Activated CD4-positive, alpha-beta T cell treated with anti-CD3 and anti-CD28 coated beads, Interleukin-2, amount 10 ng/mL, durations not matched to agents 24 days and 14 days (primary cell): ENCODE data around the gene PANK3. TPM values are rescaled to one million over a fixed set of nuclear protein-coding genes. Genes with fewer than 3 reads are reported as not detected.
"Not testable (repeated sequence)": the region's sequence is repeated elsewhere in the genome, so short reads cannot be mapped to it uniquely, and the experiment has no call there.

Experiments used
- DNase-seq: peaks from one replicate; pipeline ENCODE4 v3.0.0; 2022
- H3K27ac Mint-ChIP-seq: one replicate; pipeline ENCODE4 v1.8.0; 2022; ENCODE audit warnings: mild to moderate bottlenecking, mixed read lengths
- H3K27me3 Mint-ChIP-seq: one replicate; pipeline ENCODE4 v1.8.0; 2022; ENCODE audit warnings: mixed read lengths
- H3K36me3 Mint-ChIP-seq: one replicate; pipeline ENCODE4 v1.8.0; 2022; ENCODE audit warnings: low read depth, mild to moderate bottlenecking, mixed read lengths
- H3K4me1 Mint-ChIP-seq: one replicate; pipeline ENCODE4 v1.8.0; 2021; ENCODE audit warnings: mixed read lengths
- H3K4me3 Mint-ChIP-seq: one replicate; pipeline ENCODE4 v1.8.0; 2022; ENCODE audit warnings: mild to moderate bottlenecking, moderate library complexity, mixed read lengths
- H3K9me3 Mint-ChIP-seq: one replicate; pipeline ENCODE4 v1.8.0; 2021; ENCODE audit warnings: mixed read lengths
- intact Hi-C: fragments of 100-400 bp; cut with micrococcal nuclease; formaldehyde crosslinking; loops from one replicate; pipeline ENCODE4 v1.15.1; 2023
- total RNA-seq: library from RNA; stranded (reverse); gene quantifications from 2 replicates; pipeline ENCODE4 v1.2.3, GENCODE V29; 2022

Gene PANK3
- total RNA-seq, 1 donor from 2014 or later, result 81.2 TPM

DNA sequence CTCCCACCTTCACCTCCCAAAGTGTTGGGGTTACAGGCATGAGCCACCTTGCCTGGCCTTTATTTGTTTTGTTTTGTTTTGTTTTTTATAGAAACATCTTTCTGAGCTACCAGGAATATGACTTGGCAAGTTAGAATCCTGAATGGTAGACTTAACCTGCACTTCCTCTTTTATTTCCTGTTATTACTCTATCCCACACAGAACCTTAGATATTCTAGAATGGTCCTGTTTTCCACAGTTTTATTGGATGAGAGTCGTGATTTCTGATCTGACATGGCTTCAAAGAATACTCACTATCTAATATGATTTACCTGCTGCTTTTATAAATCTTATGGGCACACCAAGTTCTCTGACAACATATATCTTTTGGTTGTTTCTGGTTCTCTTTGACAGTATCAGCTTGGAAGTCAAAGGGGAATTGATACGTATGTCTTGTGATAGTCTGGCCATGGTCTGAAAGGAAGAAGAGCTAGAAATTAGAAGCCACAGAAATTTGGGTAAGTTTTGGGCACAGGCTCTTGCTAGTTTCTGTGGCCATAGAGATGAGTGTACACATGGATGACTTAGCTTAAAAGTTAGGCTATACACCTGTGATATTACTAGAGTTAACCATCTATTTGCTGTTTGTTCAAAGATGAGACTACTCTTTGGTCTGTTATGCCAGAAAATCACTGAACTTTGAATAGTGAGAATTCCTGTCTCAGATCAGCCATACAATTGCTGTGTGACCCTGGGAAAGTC lies 4.7 kb upstream of the PANK3 start:
- H3K27ac Mint-ChIP-seq, result no peak overlapping the region
- H3K27me3 Mint-ChIP-seq, result peaks cover 18% of the 10 kb centered on the region
- peaks cover 8% of the 10 kb centered on the region for H3K9me3 Mint-ChIP-seq
- intact Hi-C loops, result no loop called here
- peaks cover 10% of the 10 kb centered on the region for H3K4me1 Mint-ChIP-seq
- H3K4me3 Mint-ChIP-seq, result no peak overlapping the region
- H3K36me3 Mint-ChIP-seq, result peaks cover 4% of the 10 kb centered on the region
- no peak for DNase-seq

DNA sequence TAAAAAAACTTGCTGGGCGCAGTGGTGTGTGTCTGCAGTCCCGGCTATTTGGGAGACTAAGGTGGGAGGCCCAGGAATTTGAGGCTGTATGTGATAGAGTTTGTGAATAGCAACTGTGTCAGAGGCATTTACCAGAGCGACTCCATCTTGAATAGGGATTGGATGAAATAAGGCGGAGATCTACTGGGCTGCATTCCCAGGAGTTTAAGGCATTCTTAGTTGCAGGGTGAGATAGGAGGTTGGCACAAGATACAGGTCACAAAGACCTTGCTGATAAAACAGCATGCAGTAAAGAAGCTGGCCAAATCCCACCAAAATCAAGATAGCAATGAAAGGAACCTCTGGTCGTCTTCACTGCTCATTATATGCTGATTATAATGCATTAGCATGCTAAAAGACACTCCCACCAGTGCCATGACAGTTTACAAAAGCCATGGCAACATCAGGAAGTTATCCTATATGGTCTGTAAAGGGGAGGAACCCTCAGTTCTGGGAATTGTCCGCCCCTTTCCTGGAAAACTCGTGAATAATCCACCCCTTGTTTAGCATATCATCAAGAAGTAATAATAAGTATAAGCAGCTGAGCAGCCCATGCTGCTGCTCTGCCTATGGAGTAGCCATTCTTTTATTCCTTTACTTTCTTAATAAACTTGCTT lies 1.8 kb upstream of the PANK3 start:
- H3K9me3 Mint-ChIP-seq, H3K4me3 Mint-ChIP-seq, DNase-seq, H3K27me3 Mint-ChIP-seq, intact Hi-C loops, H3K27ac Mint-ChIP-seq: not testable (repeated sequence)
- H3K4me1 Mint-ChIP-seq, result peaks cover 22% of the 10 kb centered on the region
- H3K36me3 Mint-ChIP-seq, result peaks cover 14% of the 10 kb centered on the region

DNA sequence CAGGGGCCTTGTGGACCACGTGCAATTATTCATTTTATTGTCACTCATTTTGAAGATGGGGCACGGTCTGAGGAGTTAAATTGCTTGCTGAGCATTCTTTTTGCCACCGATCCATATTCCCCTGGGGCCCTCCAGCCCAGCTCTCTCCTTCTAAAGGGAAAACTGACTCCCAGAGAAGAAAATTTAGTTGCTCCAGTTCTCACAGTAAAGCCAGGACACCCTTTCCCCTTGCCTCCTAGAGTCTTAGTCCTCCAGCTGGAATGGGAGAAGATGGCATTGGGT lies 1.0 kb upstream of the PANK3 start:
- Mint-ChIP-seq H3K4me3 (peak overlapping the region; percentile 95), H3K9me3 (peaks cover 8% of the 10 kb centered on the region), H3K27me3 (peaks cover under 1% of the 10 kb centered on the region), H3K36me3 (peaks cover 22% of the 10 kb centered on the region), H3K4me1 (peaks cover 29% of the 10 kb centered on the region), H3K27ac (peak overlapping the region; percentile 100)
- intact Hi-C loops, result no loop called here
- DNase-seq, result no peak

DNA sequence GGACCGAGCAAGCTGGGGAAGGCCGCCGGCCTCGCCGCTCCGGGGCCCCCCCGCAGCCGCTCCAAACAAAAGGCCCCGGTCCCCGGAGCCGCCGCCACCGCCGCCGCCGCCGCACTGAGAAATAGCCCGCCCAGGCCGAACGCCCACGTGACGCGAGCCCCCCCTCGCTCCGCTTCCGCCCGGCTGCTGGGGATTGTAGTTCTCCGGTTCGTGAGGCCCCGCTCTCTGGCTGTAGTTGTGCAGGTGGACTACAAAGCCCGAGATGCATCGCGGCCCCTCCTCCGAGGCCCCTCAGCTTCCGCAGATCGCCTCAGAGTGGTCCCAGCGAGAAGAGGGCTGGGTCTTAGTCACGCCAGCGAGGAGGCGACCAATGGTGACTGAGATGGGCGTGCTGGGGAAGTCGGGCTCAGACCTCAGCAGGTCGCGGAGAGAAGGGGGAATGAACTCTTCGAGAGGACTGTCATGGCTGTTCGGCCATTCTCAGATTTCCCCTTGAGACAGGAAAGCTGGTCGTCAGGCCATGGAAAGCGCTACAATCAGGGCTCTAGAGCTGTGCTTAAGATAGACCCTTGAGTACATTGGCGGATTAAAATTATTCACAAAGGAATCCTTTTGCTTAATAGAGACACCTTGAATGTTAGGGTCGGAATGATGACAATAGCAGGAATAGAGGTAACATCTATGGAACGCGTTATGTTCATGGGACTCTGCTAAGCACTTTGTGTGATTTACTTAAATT lies 489 bp upstream of the PANK3 start:
- H3K4me1 Mint-ChIP-seq, result peaks cover 30% of the 10 kb centered on the region
- H3K9me3 Mint-ChIP-seq, result peaks cover 8% of the 10 kb centered on the region
- peaks cover 26% of the 10 kb centered on the region for H3K36me3 Mint-ChIP-seq
- H3K4me3 Mint-ChIP-seq, result peak overlapping the region; percentile 95
- H3K27me3 Mint-ChIP-seq, result no peaks in the 10 kb centered on the region
- DNase-seq, result peak; percentile 99
- intact Hi-C loops, result loop anchor here (1.0 to 10.0 kb wide), 3 partner anchors 93 to 1075 kb away; partner anchors contain the start of genes RARS1 and SPDL1
- peak overlapping the region; percentile 100 for H3K27ac Mint-ChIP-seq

DNA sequence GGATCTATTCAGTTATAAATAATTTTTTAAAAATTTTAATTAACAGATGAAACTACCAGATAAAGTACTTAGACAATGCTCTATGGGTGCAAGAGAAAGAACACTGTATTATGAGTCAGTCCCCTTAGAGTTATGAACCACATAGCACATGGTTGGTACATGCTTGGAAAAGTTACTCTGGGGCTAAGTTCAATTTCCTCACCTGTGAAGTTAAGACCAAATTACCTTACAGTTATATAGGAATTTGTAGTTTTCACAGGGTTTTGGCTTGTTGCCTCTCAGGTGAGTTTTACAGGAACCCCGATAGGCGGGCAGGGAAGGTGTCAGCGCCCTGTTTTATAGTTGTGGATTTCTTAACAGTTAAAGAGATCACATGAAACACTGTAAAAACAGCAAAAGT lies 1.2 kb downstream of the PANK3 start:
- intact Hi-C loops, result loop anchor here (10.0 kb wide), 1 partner anchor 1077 kb away; no protein-coding TSS in a partner anchor
- Mint-ChIP-seq H3K9me3 (peaks cover 8% of the 10 kb centered on the region), H3K4me3 (peak overlapping the region; percentile 95), H3K36me3 (peaks cover 33% of the 10 kb centered on the region), H3K27ac (peak overlapping the region; percentile 92), H3K27me3 (no peaks in the 10 kb centered on the region), H3K4me1 (peaks cover 28% of the 10 kb centered on the region)
- DNase-seq, result peak; percentile 61

DNA sequence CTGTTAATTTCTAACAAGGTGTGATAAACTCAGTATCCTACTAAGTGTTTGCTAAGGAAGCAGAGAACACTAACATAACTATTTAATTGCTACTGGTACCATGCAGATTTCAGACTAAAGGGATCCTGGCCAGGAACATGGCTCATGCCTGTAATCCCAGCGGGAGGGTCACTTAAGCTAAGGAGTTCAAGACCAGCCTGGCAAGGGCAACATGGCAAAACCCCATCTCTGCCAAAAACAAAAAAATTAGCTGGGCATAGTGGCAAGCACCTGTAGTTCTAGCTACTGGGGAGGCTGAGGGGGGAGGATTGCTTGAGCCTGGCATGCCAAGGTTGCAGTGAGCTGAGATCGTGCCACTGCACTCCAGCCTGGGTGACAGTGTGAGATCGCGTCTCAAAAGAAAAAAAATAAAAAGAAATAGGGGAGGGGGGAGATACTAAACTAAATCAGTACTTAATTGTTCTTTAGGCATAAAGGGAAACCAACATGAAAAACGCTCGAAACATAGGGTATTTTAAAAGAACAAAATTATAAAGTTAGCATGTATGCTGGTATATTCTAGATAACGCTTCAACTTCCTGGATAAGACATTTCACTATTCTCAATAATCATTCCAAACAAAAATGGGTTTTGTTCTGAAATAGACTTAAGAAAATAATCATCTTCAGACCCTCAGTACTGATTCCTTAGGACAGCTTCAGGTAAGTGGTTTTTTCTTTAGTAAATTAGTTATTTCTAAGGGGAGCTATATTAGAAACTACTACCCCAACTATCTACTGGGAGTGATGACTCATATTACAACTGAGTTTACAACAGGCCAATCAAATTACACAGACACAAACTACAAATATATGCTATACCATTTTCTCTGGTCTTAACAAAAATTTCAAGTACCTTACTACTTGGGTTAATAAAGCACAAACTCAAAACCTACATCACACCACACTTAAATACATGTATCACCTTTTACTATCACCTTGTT lies 3.5 kb downstream of the PANK3 start:
- intact Hi-C loops, result loop anchor here (10.0 kb wide), 1 partner anchor 1079 kb away; no protein-coding TSS in a partner anchor
- H3K4me1 Mint-ChIP-seq, result peaks cover 35% of the 10 kb centered on the region
- H3K36me3 Mint-ChIP-seq, result peaks cover 40% of the 10 kb centered on the region
- peak overlapping the region; percentile 14 for H3K4me3 Mint-ChIP-seq
- no peak overlapping the region for H3K27ac Mint-ChIP-seq
- peaks cover 1% of the 10 kb centered on the region for H3K9me3 Mint-ChIP-seq
- no peaks in the 10 kb centered on the region for H3K27me3 Mint-ChIP-seq
- DNase-seq, result no peak

DNA sequence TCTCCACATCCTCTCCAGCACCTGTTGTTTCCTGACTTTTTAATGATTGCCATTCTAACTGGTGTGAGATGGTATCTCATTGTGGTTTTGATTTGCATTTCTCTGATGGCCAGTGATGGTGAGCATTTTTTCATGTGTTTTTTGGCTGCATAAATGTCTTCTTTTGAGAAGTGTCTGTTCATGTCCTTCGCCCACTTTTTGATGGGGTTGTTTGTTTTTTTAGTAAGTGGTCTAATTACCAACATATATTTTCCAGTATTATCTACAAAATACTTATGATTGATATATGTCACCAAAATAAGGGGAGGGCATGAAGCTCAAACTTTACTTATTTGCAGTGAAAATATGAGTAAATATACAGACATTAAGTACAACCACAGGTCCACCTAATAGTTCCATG lies 5.0 kb downstream of the PANK3 start:
- peaks cover 30% of the 10 kb centered on the region for H3K4me1 Mint-ChIP-seq
- peaks cover 43% of the 10 kb centered on the region for H3K36me3 Mint-ChIP-seq

DNA sequence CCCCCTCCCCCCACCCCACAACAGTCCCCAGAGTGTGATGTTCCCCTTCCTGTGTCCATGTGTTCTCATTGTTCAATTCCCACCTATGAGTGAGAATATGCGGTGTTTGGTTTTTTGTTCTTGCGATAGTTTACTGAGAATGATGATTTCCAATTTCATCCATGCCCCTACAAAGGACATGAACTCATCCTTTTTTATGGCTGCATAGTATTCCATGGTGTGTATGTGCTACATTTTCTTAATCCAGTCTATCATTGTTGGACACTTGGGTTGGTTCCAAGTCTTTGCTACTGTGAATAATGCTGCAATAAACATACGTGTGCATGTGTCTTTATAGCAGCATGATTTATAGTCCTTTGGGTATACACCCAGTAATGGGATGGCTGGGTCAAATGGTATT lies 5.5 kb downstream of the PANK3 start:
- Mint-ChIP-seq H3K36me3 (peaks cover 44% of the 10 kb centered on the region), H3K4me1 (peaks cover 30% of the 10 kb centered on the region)
- H3K4me3 Mint-ChIP-seq, H3K27me3 Mint-ChIP-seq, DNase-seq, H3K9me3 Mint-ChIP-seq, H3K27ac Mint-ChIP-seq: not testable (repeated sequence)
- intact Hi-C loops, result loop anchor here (10.0 kb wide), 1 partner anchor 1081 kb away; no protein-coding TSS in a partner anchor

More for the DNA sequence above, 5.0 kb downstream of the PANK3 start:
- not testable (repeated sequence) for H3K4me3 Mint-ChIP-seq, H3K27ac Mint-ChIP-seq, H3K9me3 Mint-ChIP-seq, H3K27me3 Mint-ChIP-seq, DNase-seq
- intact Hi-C loops, result loop anchor here (10.0 kb wide), 1 partner anchor 1081 kb away; no protein-coding TSS in a partner anchor

DNA sequence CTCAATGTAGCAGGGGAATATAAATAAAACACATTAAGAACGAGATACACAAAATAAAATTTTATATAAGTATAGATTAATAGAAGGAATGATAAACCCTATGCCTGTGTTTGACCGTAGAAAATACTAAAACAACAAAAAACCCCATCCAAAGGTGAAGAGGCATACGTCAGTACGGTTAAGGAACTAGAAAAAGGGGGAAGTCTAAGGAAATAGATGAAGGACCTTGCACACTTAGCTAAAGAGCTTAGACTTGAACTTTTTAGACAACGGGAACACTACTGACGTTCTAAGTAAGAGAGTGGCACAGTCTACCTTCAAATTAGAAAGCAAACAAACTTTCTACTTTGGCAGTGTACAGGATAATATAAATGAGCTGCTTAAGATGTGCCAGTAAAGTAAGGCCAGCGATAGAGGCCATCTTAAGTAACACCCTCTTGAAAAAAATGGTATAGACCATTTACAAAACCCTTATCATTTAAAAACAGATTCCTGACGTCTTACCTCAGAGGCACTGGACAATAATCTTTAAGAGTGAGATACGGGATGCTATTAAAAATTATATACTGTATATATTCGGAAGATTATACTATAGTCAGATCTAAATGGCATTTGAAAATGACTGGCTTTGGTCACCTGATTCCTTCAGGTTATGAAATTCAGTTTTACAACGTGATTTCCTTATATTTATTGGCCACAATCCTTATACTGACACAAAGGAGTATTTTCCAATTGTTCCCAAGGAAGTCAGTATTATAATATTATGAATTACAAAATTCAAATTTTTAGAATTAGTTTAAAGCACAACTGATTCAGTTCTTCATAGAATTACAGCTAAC lies 8.5 kb downstream of the PANK3 start:
- intact Hi-C loops, result loop anchor here (10.0 kb wide), 1 partner anchor 1084 kb away; no protein-coding TSS in a partner anchor

DNA sequence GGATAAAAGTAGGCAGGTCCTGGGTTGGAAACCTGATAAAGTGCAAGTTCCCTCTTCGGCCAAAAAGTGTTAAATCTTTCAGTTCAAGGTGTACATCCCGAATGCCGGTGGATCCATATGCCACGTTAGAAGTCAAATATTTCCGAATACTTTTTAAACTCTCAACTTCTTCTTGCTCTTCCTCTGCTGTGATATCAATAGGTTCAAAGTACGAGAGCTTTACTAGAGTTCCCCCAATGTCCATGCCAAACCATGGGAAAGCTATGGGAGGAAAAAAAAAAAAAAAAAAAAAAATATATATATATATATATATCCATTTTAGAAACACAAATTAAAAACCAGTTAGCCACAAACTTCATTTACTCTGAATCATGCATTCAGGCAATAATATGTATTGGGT lies 10.4 kb downstream of the PANK3 start:
- H3K36me3 Mint-ChIP-seq, result peaks cover 45% of the 10 kb centered on the region

More for the DNA sequence above, 8.5 kb downstream of the PANK3 start:
- Mint-ChIP-seq H3K9me3 (no peaks in the 10 kb centered on the region), H3K4me1 (peaks cover 23% of the 10 kb centered on the region), H3K27me3 (no peaks in the 10 kb centered on the region), H3K27ac (no peak overlapping the region), H3K36me3 (peaks cover 53% of the 10 kb centered on the region), H3K4me3 (no peak overlapping the region)
- no peak for DNase-seq

DNA sequence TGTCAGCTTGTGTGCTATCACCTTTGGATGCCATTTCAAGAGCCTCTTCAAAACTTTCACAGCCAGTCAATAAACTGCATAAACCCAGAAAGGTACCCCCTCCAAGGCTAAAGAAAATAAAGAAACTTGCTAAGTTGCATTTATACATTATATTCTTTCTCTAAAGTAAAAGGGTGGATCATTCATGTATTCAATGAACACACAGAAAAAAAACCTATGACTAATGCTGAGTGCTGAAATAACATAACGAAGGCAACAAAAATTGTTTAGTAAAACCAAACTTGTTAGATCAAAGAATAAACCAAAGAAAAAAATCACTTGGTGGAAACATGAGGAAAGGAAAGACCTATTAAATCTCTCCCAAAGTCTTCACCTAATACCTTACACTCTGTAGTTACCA lies 15.2 kb downstream of the PANK3 start:
- Mint-ChIP-seq H3K27ac (no peak overlapping the region), H3K9me3 (no peaks in the 10 kb centered on the region), H3K27me3 (no peaks in the 10 kb centered on the region), H3K4me3 (no peak overlapping the region), H3K4me1 (peaks cover 7% of the 10 kb centered on the region), H3K36me3 (peaks cover 56% of the 10 kb centered on the region)
- no peak for DNase-seq
- intact Hi-C loops, result loop anchor here (5.0 kb wide), 1 partner anchor 57 kb away; no protein-coding TSS in a partner anchor

More for the DNA sequence above, 10.4 kb downstream of the PANK3 start:
- no peak overlapping the region for H3K4me3 Mint-ChIP-seq
- no peak overlapping the region for H3K27ac Mint-ChIP-seq
- intact Hi-C loops, result no loop called here
- no peaks in the 10 kb centered on the region for H3K27me3 Mint-ChIP-seq
- DNase-seq, result no peak
- no peaks in the 10 kb centered on the region for H3K9me3 Mint-ChIP-seq
- peaks cover 17% of the 10 kb centered on the region for H3K4me1 Mint-ChIP-seq

DNA sequence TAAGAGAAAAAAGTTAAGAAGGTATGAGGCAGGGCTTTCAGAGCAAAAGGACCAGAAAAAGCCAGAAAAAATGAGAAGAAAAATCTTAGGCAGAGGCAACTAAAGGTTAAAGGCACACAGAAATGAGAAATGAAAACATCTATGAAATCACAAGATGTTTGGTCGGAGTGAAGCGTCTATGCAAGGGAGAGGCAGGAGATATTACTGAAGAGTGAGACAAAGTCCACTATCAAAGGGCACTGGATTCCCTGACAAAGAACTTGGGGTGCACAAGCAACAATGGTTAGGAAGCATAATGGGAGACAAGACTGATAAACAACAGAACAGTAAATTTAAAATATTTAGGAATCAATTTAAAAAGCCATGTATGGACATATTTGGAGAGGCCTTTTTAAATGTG lies 16.9 kb downstream of the PANK3 start:
- Mint-ChIP-seq H3K27ac (peak overlapping the region; percentile 38), H3K27me3 (no peaks in the 10 kb centered on the region), H3K36me3 (peaks cover 53% of the 10 kb centered on the region), H3K4me1 (peaks cover under 1% of the 10 kb centered on the region), H3K9me3 (no peaks in the 10 kb centered on the region), H3K4me3 (no peak overlapping the region)
- no peak for DNase-seq
- intact Hi-C loops, result loop anchor here (5.0 kb wide), 1 partner anchor 55 kb away; no protein-coding TSS in a partner anchor
